PC-9 (cell line): ENCODE measurements around the gene NT5M. TPM values are rescaled to one million over a fixed set of nuclear protein-coding genes. Genes with fewer than 3 reads are reported as not detected.

Source experiments
- BruUV-seq: library from RNA; stranded (reverse); fragments of 400-500 nt; replicated peaks from 2 replicates; lab custom pipeline; 2021; lab: Mats Ljungman, UMichigan
- CTCF ChIA-PET: fragments of 300-600 bp; sonication (Branson Sonifier 250); formaldehyde crosslinking; loops from one replicate; lab custom pipeline; 2022; ENCODE audit warnings: antibody characterized with exemption; lab: Charles Lee
- POLR2A ChIA-PET: fragments of 300-600 bp; sonication (Branson Sonifier 250); formaldehyde crosslinking; loops from one replicate; lab custom pipeline; 2022; ENCODE audit warnings: antibody characterized with exemption; ENCODE audit not compliant: unreplicated experiment; lab: Charles Lee
- DNase-seq, 2 experiments: peaks; one replicate each; pipeline versions ENCODE4 v3.0.0 to v3.0.0-alpha.2; 2015 to 2022; ENCODE audit warnings: mixed read lengths in 1 of 2
- H2AFZ ChIP-seq: fragments of 200-600 bp; sonication (generic); 2 replicates; pipeline ENCODE4 v1.8.1; 2017; ENCODE audit warnings: antibody characterized with exemption
- H3F3A ChIP-seq: fragments of 200-600 bp; sonication (generic); 2 replicates; pipeline ENCODE4 v1.8.1; 2017; ENCODE audit warnings: antibody characterized with exemption, mild to moderate bottlenecking, low read depth; ENCODE audit not compliant: insufficient read depth
- H3K27ac ChIP-seq: fragments of 200-600 bp; sonication (generic); 2 replicates; pipeline ENCODE4 v1.6.1; 2016; ENCODE audit warnings: mixed run types
- H3K27me3 ChIP-seq: fragments of 200-600 bp; sonication (generic); 2 replicates; pipeline ENCODE4 v1.6.1; 2016; ENCODE audit warnings: low read depth, mixed run types; ENCODE audit not compliant: insufficient read depth
- H3K36me3 ChIP-seq: fragments of 200-600 bp; sonication (generic); 2 replicates; pipeline ENCODE4 v1.6.1; 2016; ENCODE audit warnings: low read depth, mixed run types
- H3K4me1 ChIP-seq: fragments of 200-600 bp; sonication (generic); replicated peaks from 2 replicates; pipeline ENCODE4 v1.6.1; 2016; ENCODE audit warnings: mixed run types; ENCODE audit not compliant: insufficient read depth
- H3K4me2 ChIP-seq: fragments of 200-600 bp; sonication (generic); 2 replicates; pipeline ENCODE4 v1.6.1; 2017; ENCODE audit warnings: mixed run types
- H3K4me3 ChIP-seq: fragments of 200-600 bp; sonication (generic); 2 replicates; pipeline ENCODE4 v1.6.1; 2016; ENCODE audit warnings: mixed run types
- H3K79me2 ChIP-seq: fragments of 200-600 bp; sonication (generic); 2 replicates; pipeline ENCODE4 v1.6.1; 2017; ENCODE audit warnings: low read depth, mixed run types
- H3K9me2 ChIP-seq: fragments of 200-600 bp; sonication (generic); 2 replicates; pipeline ENCODE4 v1.8.1; 2017; ENCODE audit warnings: mild to moderate bottlenecking; ENCODE audit not compliant: insufficient read depth
- H3K9me3 ChIP-seq: fragments of 200-600 bp; sonication (generic); 2 replicates; pipeline ENCODE4 v1.8.1; 2016; ENCODE audit warnings: low read depth; ENCODE audit not compliant: insufficient read depth
- H4K20me1 ChIP-seq: fragments of 200-600 bp; sonication (generic); 2 replicates; pipeline ENCODE4 v1.8.1; 2017; ENCODE audit not compliant: insufficient read depth
- CTCF ChIP-seq: fragments of 200-600 bp; sonication (generic); conservative IDR thresholded peaks from 2 replicates; pipeline ENCODE4 v1.6.1; 2017; ENCODE audit warnings: mixed run types, antibody characterized with exemption, mild to moderate bottlenecking, moderate library complexity
- EZH2 ChIP-seq: fragments of 200-600 bp; sonication (generic); IDR thresholded peaks from 2 replicates; pipeline ENCODE4 v1.8.0; 2017; ENCODE audit warnings: antibody characterized with exemption, low read depth
- intact Hi-C: fragments of 100-400 bp; cut with micrococcal nuclease; formaldehyde crosslinking; loops from one replicate; pipeline ENCODE4 v1.10.0; 2022; ENCODE audit not compliant: unreplicated experiment
- total RNA-seq: library from RNA; stranded (reverse); gene quantifications from 2 replicates; pipeline ENCODE4 v1.2.3, GENCODE V29; 2021

The NT5M gene
- total RNA-seq, 1 experiment from 2014 or later, result 6.2 TPM

DNA sequence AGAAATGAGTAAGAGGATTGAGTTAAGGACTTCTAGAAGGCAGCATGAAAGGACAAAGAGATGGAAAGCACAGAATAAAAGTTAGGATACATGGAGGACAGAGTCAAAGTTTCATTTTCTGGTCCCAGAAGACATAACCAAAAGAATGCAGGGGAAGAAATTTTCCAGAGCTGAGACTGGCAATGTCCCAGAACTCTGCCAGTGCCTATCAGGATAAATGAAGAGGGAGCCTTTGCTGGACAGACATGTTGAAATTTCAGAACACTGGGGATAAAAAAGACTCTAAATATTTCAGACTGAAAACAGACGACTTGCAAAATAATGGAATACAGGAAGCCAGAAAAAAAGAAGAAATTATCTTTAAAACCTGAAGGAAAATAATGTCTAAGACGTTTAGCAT lies 55.7 kb downstream of the NT5M start:
- TF ChIP-seq EZH2 (no peak), CTCF (no peak)
- POLR2A ChIA-PET, result no interaction called here
- H3K79me2 ChIP-seq, result no peaks in the 10 kb centered on the region
- CTCF ChIA-PET, result interaction anchor here (0.7 kb wide), 1 partner anchor 141 kb away, joined by 4 read pairs; no protein-coding TSS in a partner anchor
- no peaks in the 10 kb centered on the region for H3K36me3 ChIP-seq
- H3K4me1 ChIP-seq, result no peaks in the 10 kb centered on the region
- H4K20me1 ChIP-seq, result no peaks in the 10 kb centered on the region; the same call in 1 of the 2 replicates
- intact Hi-C loops, result loop anchor here (5.0 kb wide), 1 partner anchor 503 kb away; no protein-coding TSS in a partner anchor
- H3K4me3 ChIP-seq, result no peak overlapping the region
- no TSS peak for BruUV-seq
- no peak overlapping the region for H2AFZ ChIP-seq
- H3K9me3 ChIP-seq, result peaks cover 15% of the 10 kb centered on the region
- H3K4me2 ChIP-seq, result no peak overlapping the region
- no peak overlapping the region for H3K27ac ChIP-seq
- peaks cover 23% of the 10 kb centered on the region for H3K27me3 ChIP-seq
- no peaks in the 10 kb centered on the region for H3F3A ChIP-seq
- DNase-seq, result no peak
- no peaks in the 10 kb centered on the region for H3K9me2 ChIP-seq

DNA sequence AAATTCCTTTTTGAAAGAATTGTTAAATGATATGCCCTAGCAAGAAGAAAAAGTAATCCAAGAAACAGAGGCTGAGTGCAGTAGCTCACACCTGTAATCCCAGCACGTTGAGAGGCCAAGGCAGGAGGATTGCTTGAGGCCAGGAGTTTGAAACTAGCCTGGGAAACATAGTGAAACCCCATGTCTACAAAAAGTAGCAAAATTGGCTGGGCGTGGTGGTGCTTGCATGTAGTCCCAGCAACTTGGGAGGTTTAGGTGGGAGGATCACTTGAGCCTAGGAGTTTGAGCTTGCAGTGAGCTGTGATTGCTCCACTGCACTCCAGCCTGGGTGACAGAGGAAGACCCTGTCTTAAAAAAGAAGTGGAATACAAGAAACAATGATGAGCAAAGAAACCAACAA lies 56.1 kb downstream of the NT5M start:
- Histone ChIP-seq H3K27ac (no peak overlapping the region), H2AFZ (no peak overlapping the region), H4K20me1 (no peaks in the 10 kb centered on the region; the same call in 1 of the 2 replicates), H3K27me3 (peaks cover 27% of the 10 kb centered on the region), H3K9me2 (no peaks in the 10 kb centered on the region), H3K36me3 (no peaks in the 10 kb centered on the region), H3K4me2 (no peak overlapping the region), H3F3A (no peaks in the 10 kb centered on the region), H3K4me3 (no peak overlapping the region), H3K4me1 (no peaks in the 10 kb centered on the region), H3K9me3 (peaks cover 15% of the 10 kb centered on the region), H3K79me2 (no peaks in the 10 kb centered on the region)
- intact Hi-C loops, result loop anchor here (5.0 kb wide), 1 partner anchor 503 kb away; no protein-coding TSS in a partner anchor
- POLR2A ChIA-PET, result no interaction called here
- no TSS peak for BruUV-seq
- DNase-seq, result no peak
- TF ChIP-seq CTCF, result no peak
- no peak for TF ChIP-seq EZH2
- CTCF ChIA-PET, result no interaction called here

- H2AFZ ChIP-seq, result no peak overlapping the region
- no peaks in the 10 kb centered on the region for H3K79me2 ChIP-seq
- no peak overlapping the region for H3K27ac ChIP-seq
- H3K4me3 ChIP-seq, result no peak overlapping the region
- H3K9me2 ChIP-seq, result no peaks in the 10 kb centered on the region
- H3K4me1 ChIP-seq, result no peaks in the 10 kb centered on the region
- TF ChIP-seq CTCF, result no peak
- no peak for TF ChIP-seq EZH2
- peaks cover 15% of the 10 kb centered on the region for H3K9me3 ChIP-seq
- no peaks in the 10 kb centered on the region for H3K36me3 ChIP-seq
- CTCF ChIA-PET, result interaction anchor here (0.6 to 0.7 kb wide), 4 partner anchors 14 to 262 kb away, joined by 3 to 8 read pairs (median 4); no protein-coding TSS in a partner anchor
- H3F3A ChIP-seq, result no peaks in the 10 kb centered on the region
- POLR2A ChIA-PET, result no interaction called here
- no peak overlapping the region for H3K4me2 ChIP-seq
- no peak for DNase-seq
- intact Hi-C loops, result no loop called here
- BruUV-seq, result no TSS peak
- peaks cover 32% of the 10 kb centered on the region for H3K27me3 ChIP-seq
- no peaks in the 10 kb centered on the region; the same call in 1 of the 2 replicates for H4K20me1 ChIP-seq
Observed at GRCh38 chr17:17360087-17360730, 57.0 kb downstream of the NT5M start.
